ENCODE data around the gene PSMD11. TPM values are rescaled to one million over a fixed set of nuclear protein-coding genes. Genes with fewer than 3 reads are reported as not detected.
"Not testable (repeated sequence)": the region's sequence is repeated elsewhere in the genome, so short reads cannot be mapped to it uniquely, and the experiment has no call there.

PSMD11 gene
- total RNA-seq (ENCODE audit: unreplicated experiment): 110 TPM
- long read RNA-seq, full-length matches to known transcripts: 176 of 188 reads
- long read RNA-seq, partial matches to known transcripts: 0 of 188 reads
- long read RNA-seq, other reads (novel, unspliced or antisense): 12 of 188 reads

GRCh38 chr17:32444301-32445073 lies at the start of gene PSMD11:
Gene PSMD11 (plus strand): TSS chr17:32444510. CDS start chr17:32444524, 14 bp downstream.
- Mint-ChIP-seq H3K27ac (ENCODE audit: unreplicated experiment) (peak within 1 kb of the TSS; percentile 93), H3K4me1 (ENCODE audit: unreplicated experiment) (peaks cover 16% of the 10 kb centered on the region), H3K36me3 (ENCODE audit: low read depth, unreplicated experiment) (peaks cover 4% of the 10 kb centered on the region), H3K27me3 (ENCODE audit: unreplicated experiment) (peaks cover 3% of the 10 kb centered on the region), H3K9me3 (ENCODE audit: unreplicated experiment) (no peaks in the 10 kb centered on the region), H3K4me3 (ENCODE audit: unreplicated experiment) (peak within 1 kb of the TSS; percentile 88)
- TF ChIP-seq CTCF (IDR thresholded peaks at IDR 0.05; ENCODE audit: unreplicated experiment): peak; percentile 76
- peak; percentile 100 for DNase-seq (ENCODE audit: low spot score)

DNA sequence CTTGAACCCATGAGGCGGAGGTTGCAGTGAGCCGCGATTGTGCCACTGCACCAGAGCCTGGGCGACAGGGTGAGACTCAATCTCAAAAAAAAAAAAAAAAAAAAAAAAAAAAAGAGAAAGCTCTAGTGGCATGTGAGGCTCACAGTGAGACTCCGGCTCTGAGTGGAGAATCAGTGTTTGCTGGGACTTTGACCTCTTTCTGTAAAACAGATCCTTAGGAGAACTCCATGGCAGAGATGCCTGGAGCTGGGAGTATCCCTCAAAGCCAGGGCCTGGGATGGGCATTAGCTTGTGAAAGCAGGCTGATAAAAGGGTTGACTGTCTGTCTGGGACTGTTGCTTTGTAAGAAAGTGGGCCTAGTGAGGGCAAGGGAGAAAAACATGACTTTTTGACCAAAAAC lies 48.0 kb upstream of the PSMD11 start:
- Mint-ChIP-seq H3K27me3 (ENCODE audit: unreplicated experiment) (peaks cover 2% of the 10 kb centered on the region), H3K4me3 (ENCODE audit: unreplicated experiment) (no peak overlapping the region), H3K27ac (ENCODE audit: unreplicated experiment) (no peak overlapping the region), H3K9me3 (ENCODE audit: unreplicated experiment) (no peaks in the 10 kb centered on the region), H3K36me3 (ENCODE audit: low read depth, unreplicated experiment) (no peaks in the 10 kb centered on the region), H3K4me1 (ENCODE audit: unreplicated experiment) (no peaks in the 10 kb centered on the region)
- no peak for TF ChIP-seq CTCF (IDR thresholded peaks at IDR 0.05; ENCODE audit: unreplicated experiment)
- no peak for DNase-seq (ENCODE audit: low spot score)

GRCh38 chr17:32398946-32399345 lies 45.4 kb upstream of the PSMD11 start:
- Mint-ChIP-seq H3K27ac (ENCODE audit: unreplicated experiment) (no peak overlapping the region), H3K9me3 (ENCODE audit: unreplicated experiment) (no peaks in the 10 kb centered on the region), H3K4me3 (ENCODE audit: unreplicated experiment) (no peak overlapping the region), H3K36me3 (ENCODE audit: low read depth, unreplicated experiment) (no peaks in the 10 kb centered on the region), H3K27me3 (ENCODE audit: unreplicated experiment) (peaks cover 2% of the 10 kb centered on the region), H3K4me1 (ENCODE audit: unreplicated experiment) (no peaks in the 10 kb centered on the region)
- no peak for TF ChIP-seq CTCF (IDR thresholded peaks at IDR 0.05; ENCODE audit: unreplicated experiment)
- no peak for DNase-seq (ENCODE audit: low spot score)

DNA sequence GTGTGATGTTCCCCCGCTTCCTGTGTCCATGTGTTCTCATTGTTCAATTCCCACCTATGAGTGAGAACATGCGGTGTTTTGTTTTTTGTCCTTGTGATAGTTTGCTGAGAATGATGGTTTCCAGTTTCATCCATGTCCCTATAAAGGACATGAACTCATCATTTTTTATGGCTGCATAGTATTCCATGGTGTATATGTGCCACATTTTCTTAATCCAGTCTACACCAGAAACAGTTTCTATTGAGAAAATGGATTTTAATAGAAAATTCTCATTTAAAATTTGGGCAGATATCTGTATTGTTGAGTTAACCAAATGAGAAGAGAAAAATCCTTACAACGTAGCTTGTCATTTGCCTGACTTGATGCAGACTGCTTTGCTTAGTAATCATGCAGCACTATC lies 34.2 kb upstream of the PSMD11 start:
- not testable (repeated sequence) for H3K27me3 Mint-ChIP-seq (ENCODE audit: unreplicated experiment); H3K27ac Mint-ChIP-seq (ENCODE audit: unreplicated experiment); H3K4me3 Mint-ChIP-seq (ENCODE audit: unreplicated experiment); H3K4me1 Mint-ChIP-seq (ENCODE audit: unreplicated experiment); DNase-seq (ENCODE audit: low spot score); H3K36me3 Mint-ChIP-seq (ENCODE audit: low read depth, unreplicated experiment); H3K9me3 Mint-ChIP-seq (ENCODE audit: unreplicated experiment)

- H3K9me3 Mint-ChIP-seq (ENCODE audit: unreplicated experiment): peaks cover 11% of the 10 kb centered on the region
- TF ChIP-seq CTCF (IDR thresholded peaks at IDR 0.05; ENCODE audit: unreplicated experiment): no peak
- H3K27me3 Mint-ChIP-seq (ENCODE audit: unreplicated experiment): peaks cover 6% of the 10 kb centered on the region
- H3K36me3 Mint-ChIP-seq (ENCODE audit: low read depth, unreplicated experiment): peaks cover 17% of the 10 kb centered on the region
- no peaks in the 10 kb centered on the region for H3K4me1 Mint-ChIP-seq (ENCODE audit: unreplicated experiment)
- DNase-seq (ENCODE audit: low spot score): no peak
- no peak overlapping the region for H3K27ac Mint-ChIP-seq (ENCODE audit: unreplicated experiment)
- H3K4me3 Mint-ChIP-seq (ENCODE audit: unreplicated experiment): no peak overlapping the region
Observed at GRCh38 chr17:32426894-32427293, 17.4 kb upstream of the PSMD11 start.
